Measurements from ENCODE around the gene ASAH2.

- TF ChIP-seq ZNF367 (CRISPR knock-in tag; IDR thresholded peaks at IDR 0.05; ENCODE audit: borderline replicate concordance), result no peak
- no peak for TF ChIP-seq CTCF (CRISPR knock-in tag; IDR thresholded peaks at IDR 0.05)
- TF ChIP-seq ATF2 (CRISPR knock-in tag; IDR thresholded peaks at IDR 0.05), result no peak
Observed at GRCh38 chr10:50251394-50251793, at the start of gene ASAH2.

Measured in HepG2 (cell line).